ENCODE data around the gene CDKL2.

Gene CDKL2

GRCh38 chr4:75637827-75638226 lies 7.5 kb upstream of the CDKL2 start:
- no peak for DNase-seq

- DNase-seq, result no peak
Observed at GRCh38 chr4:75637176-75637575, 6.8 kb upstream of the CDKL2 start.

GRCh38 chr4:75634951-75635350 lies 4.6 kb upstream of the CDKL2 start:
- no peak for DNase-seq

GRCh38 chr4:75634281-75634680 lies 4.0 kb upstream of the CDKL2 start:
- DNase-seq, result no peak

GRCh38 chr4:75633846-75634245 lies 3.5 kb upstream of the CDKL2 start:
- no peak for DNase-seq

GRCh38 chr4:75630937-75631329 lies 605 bp upstream of the CDKL2 start:
- no peak for DNase-seq

GRCh38 chr4:75629239-75629638 lies 1.1 kb downstream of the CDKL2 start:
- DNase-seq, result no peak

GRCh38 chr4:75623026-75623425 lies 7.3 kb downstream of the CDKL2 start:
- no peak for DNase-seq

GRCh38 chr4:75621715-75622114 lies 8.6 kb downstream of the CDKL2 start:
- no peak for DNase-seq

- DNase-seq, result no peak
Observed at GRCh38 chr4:75612306-75612705, 18.0 kb downstream of the CDKL2 start.

GRCh38 chr4:75605928-75606327 lies 24.4 kb downstream of the CDKL2 start:
- DNase-seq, result no peak

- no peak for DNase-seq
Observed at GRCh38 chr4:75599647-75600046, 30.7 kb downstream of the CDKL2 start.

GRCh38 chr4:75598390-75598789 lies 31.9 kb downstream of the CDKL2 start:
- DNase-seq, result no peak

- DNase-seq, result no peak
Observed at GRCh38 chr4:75596061-75596460, 34.3 kb downstream of the CDKL2 start.

- DNase-seq, result no peak
Observed at GRCh38 chr4:75593393-75593792, 36.9 kb downstream of the CDKL2 start.

GRCh38 chr4:75584067-75584466 lies 46.3 kb downstream of the CDKL2 start:
- no peak for DNase-seq

GRCh38 chr4:75567725-75568124 lies 62.6 kb downstream of the CDKL2 start:
- DNase-seq, result no peak

- no peak for DNase-seq
Observed at GRCh38 chr4:75566911-75567310, 63.4 kb downstream of the CDKL2 start.

GRCh38 chr4:75565481-75565880 lies 64.8 kb downstream of the CDKL2 start:
- no peak for DNase-seq

GRCh38 chr4:75564023-75564422 lies 66.3 kb downstream of the CDKL2 start:
- DNase-seq, result no peak

GRCh38 chr4:75561789-75562188 lies 68.5 kb downstream of the CDKL2 start:
- no peak for DNase-seq

GRCh38 chr4:75557696-75558095 lies 72.6 kb downstream of the CDKL2 start:
- DNase-seq, result no peak

GRCh38 chr4:75555294-75556164 lies 74.8 kb downstream of the CDKL2 start, which contains the start of gene ODAPH:
Gene ODAPH, plus strand, starts transcription at chr4:75556066. Its CDS starts 17 bp downstream, at chr4:75556083.
- no peak for DNase-seq

- no peak for DNase-seq
Observed at GRCh38 chr4:75552452-75552851, 77.9 kb downstream of the CDKL2 start.

- DNase-seq, result no peak
Observed at GRCh38 chr4:75549019-75549418, 81.3 kb downstream of the CDKL2 start.
